Dermis blood vessel endothelial cell (primary cell): Measurements from ENCODE around the gene PTTG2. TPM values are rescaled to one million over a fixed set of nuclear protein-coding genes. Genes with fewer than 3 reads are reported as not detected.

ENCODE experiments used
- DNase-seq: peaks from one replicate; pipeline ENCODE4 v3.0.0; 2010
- total RNA-seq: library from RNA; depleted of rRNA; stranded (reverse); fragments of >200 nt; gene quantifications from 2 replicates; pipeline ENCODE4 v1.2.3, GENCODE V29; 2014

Gene PTTG2
- total RNA-seq, 1 donor from 2014 or later = 0.51 TPM

GRCh38 chr4:37989398-37990260, 29.4 kb downstream of the PTTG2 start:
- peak; percentile 42 for DNase-seq

GRCh38 chr4:37990731-37991245, 30.6 kb downstream of the PTTG2 start:
- DNase-seq = no peak

- DNase-seq = no peak
These were observed 31.6 kb downstream of the PTTG2 start for GRCh38 chr4:37991623-37992410.

GRCh38 chr4:37993806-37994205, 33.6 kb downstream of the PTTG2 start:
- DNase-seq = no peak

GRCh38 chr4:37994569-37994968, 34.4 kb downstream of the PTTG2 start:
- no peak for DNase-seq

- DNase-seq = no peak
These were observed 35.2 kb downstream of the PTTG2 start for GRCh38 chr4:37995299-37995821.

GRCh38 chr4:37995981-37996775, 36.0 kb downstream of the PTTG2 start:
- DNase-seq = no peak

GRCh38 chr4:37998226-37998625, 38.0 kb downstream of the PTTG2 start:
- DNase-seq = no peak

GRCh38 chr4:37999000-37999716, 39.0 kb downstream of the PTTG2 start:
- DNase-seq = no peak

- DNase-seq = no peak
These were observed 39.8 kb downstream of the PTTG2 start for GRCh38 chr4:37999965-38000364.

GRCh38 chr4:38001927-38002326, 41.7 kb downstream of the PTTG2 start:
- no peak for DNase-seq

- DNase-seq = peak; percentile 38
These were observed 42.4 kb downstream of the PTTG2 start for GRCh38 chr4:38002451-38003071.

- no peak for DNase-seq
These were observed 42.9 kb downstream of the PTTG2 start for GRCh38 chr4:38003102-38003501.

- DNase-seq = no peak
These were observed 43.4 kb downstream of the PTTG2 start for GRCh38 chr4:38003628-38004027.

GRCh38 chr4:38004062-38004461, 43.9 kb downstream of the PTTG2 start:
- DNase-seq = no peak

GRCh38 chr4:38004887-38005286, 44.7 kb downstream of the PTTG2 start:
- DNase-seq = no peak

- no peak for DNase-seq
These were observed 45.4 kb downstream of the PTTG2 start for GRCh38 chr4:38005637-38006036.

GRCh38 chr4:38007645-38008044, 47.4 kb downstream of the PTTG2 start:
- no peak for DNase-seq

- no peak for DNase-seq
These were observed 48.4 kb downstream of the PTTG2 start for GRCh38 chr4:38008571-38009021.

GRCh38 chr4:38009421-38009820, 49.2 kb downstream of the PTTG2 start:
- DNase-seq = no peak

GRCh38 chr4:38009949-38010348, 49.8 kb downstream of the PTTG2 start:
- no peak for DNase-seq
